HepG2 (cell line): ENCODE measurements around the gene EEF1A2. TPM values are rescaled to one million over a fixed set of nuclear protein-coding genes. Genes with fewer than 3 reads are reported as not detected.

Experiments used
- ATAC-seq: fragments of 200-7000 bp; cut with Tn5 transposase; 3 replicates; pipeline ENCODE4 v1.9.1; 2020; ENCODE audit warnings: mild to moderate bottlenecking, moderate library complexity
- BruUV-seq: library from RNA; stranded (reverse); fragments of 400-500 nt; replicated peaks from 2 replicates; lab custom pipeline; 2021; lab: Mats Ljungman, UMichigan
- CTCF ChIA-PET: fragments of 300-600 bp; formaldehyde crosslinking; extraction: SDS; loops from one replicate; lab custom pipeline; 2021; ENCODE audit warnings: low total read pairs, inconsistent platforms, low intra/inter-chr PET ratio; lab: Yijun Ruan, JAX
- POLR2A ChIA-PET: fragments of 350-600 bp; sonication (Branson Sonifier 250); formaldehyde crosslinking; loops from one replicate; lab custom pipeline; 2020; ENCODE audit warnings: antibody characterized with exemption, inconsistent platforms; lab: Yijun Ruan, JAX
- DNase-seq: peaks from one replicate; pipeline ENCODE4 v3.0.0-alpha.2; 2015; ENCODE audit warnings: low spot score
- FAIRE-seq: peaks from 3 replicates; lab custom pipeline; 2011; peaks lifted over from hg19 to GRCh38; lab: Jason Lieb, UNC
- H2AFZ ChIP-seq: one replicate; pipeline ENCODE4 v1.6.1; 2011; ENCODE audit warnings: low read length, inconsistent platforms
- H3K27ac ChIP-seq: fragments of 300-600 bp; 3 replicates; pipeline ENCODE4 v1.8.0; 2011; ENCODE audit warnings: mixed run types, mild to moderate bottlenecking, mixed read lengths, low read length, inconsistent platforms; ENCODE audit not compliant: insufficient read depth; ENCODE audit errors: extremely low read length
- H3K27me3 ChIP-seq, 2 experiments: fragments of 200-600 bp in 1 of 2; 2 replicates in 1 of 2; 3 replicates in 1 of 2; pipeline versions ENCODE4 v1.6.0 to v1.8.0; 2011; ENCODE audit warnings: low read length in 2 of 2, mild to moderate bottlenecking in 2 of 2, moderate library complexity in 2 of 2, inconsistent platforms in 1 of 2; ENCODE audit not compliant: insufficient read depth in 2 of 2, control insufficient read depth in 1 of 2
- H3K36me3 ChIP-seq, 2 experiments: fragments of 200-600 bp in 1 of 2; replicated peaks in 1 of 2; 2 replicates in 1 of 2; 3 replicates in 1 of 2; pipeline versions ENCODE4 v1.5.1 to v1.8.0; 2011; ENCODE audit warnings: low read length in 2 of 2, inconsistent platforms in 1 of 2; ENCODE audit not compliant: insufficient read depth in 2 of 2, control insufficient read depth in 1 of 2
- H3K4me1 ChIP-seq: 2 replicates; pipeline ENCODE4 v1.5.1; 2012; ENCODE audit warnings: low read length, inconsistent platforms; ENCODE audit not compliant: insufficient read depth
- H3K4me2 ChIP-seq: 2 replicates; pipeline ENCODE4 v1.6.0; 2011; ENCODE audit warnings: low read depth, low read length, inconsistent platforms
- H3K4me3 ChIP-seq, 3 experiments: fragments of 200-600 bp in 1 of 3; sonication (generic), shearing (Covaris generic) in 1 of 3; replicated peaks in 1 of 3; 2 replicates each; pipeline ENCODE4 v1.5.1; 2011 to 2016; ENCODE audit warnings: low read length in 3 of 3, inconsistent platforms in 2 of 3, low read depth in 2 of 3, mild to moderate bottlenecking in 2 of 3, control low read depth in 1 of 3, mixed read lengths in 1 of 3; ENCODE audit not compliant: insufficient read depth in 1 of 3
- H3K79me2 ChIP-seq: one replicate; pipeline ENCODE4 v1.6.1; 2011; ENCODE audit warnings: low read length, inconsistent platforms; ENCODE audit not compliant: insufficient read depth
- H3K9ac ChIP-seq: 2 replicates; pipeline ENCODE4 v1.6.0; 2011; ENCODE audit warnings: mild to moderate bottlenecking, low read depth, low read length, inconsistent platforms; ENCODE audit not compliant: insufficient read depth
- H3K9me3 ChIP-seq: 2 replicates; pipeline ENCODE4 v1.5.1; 2012; ENCODE audit warnings: mild to moderate bottlenecking, low read length
- H4K20me1 ChIP-seq: 2 replicates; pipeline ENCODE4 v1.6.0; 2011; ENCODE audit warnings: inconsistent platforms, mild to moderate bottlenecking, low read length, moderate library complexity; ENCODE audit not compliant: insufficient read depth
- BHLHE40 ChIP-seq: IDR thresholded peaks from 2 replicates; pipeline ENCODE4 v1.6.1; 2011; ENCODE audit warnings: low read length, improper control_type of control experiment
- GFI1 ChIP-seq: sonication (generic); formaldehyde crosslinking; IDR thresholded peaks from 2 replicates; pipeline ENCODE4 v1.5.0; 2020; ENCODE audit warnings: missing genetic modification reagents, mild to moderate bottlenecking, borderline replicate concordance
- HNRNPL ChIP-seq: fragments of 200-400 bp; formaldehyde crosslinking; IDR thresholded peaks from 2 replicates; pipeline ENCODE4 v1.6.1; 2017; ENCODE audit warnings: mild to moderate bottlenecking, low read depth, low read length
- NKX3-1 ChIP-seq: sonication (generic); formaldehyde crosslinking; IDR thresholded peaks from 2 replicates; pipeline ENCODE4 v1.5.0; 2020; ENCODE audit warnings: missing genetic modification reagents
- RBAK ChIP-seq: sonication (generic); formaldehyde crosslinking; IDR thresholded peaks from 2 replicates; pipeline ENCODE4 v1.5.1; 2020; ENCODE audit warnings: mild to moderate bottlenecking, missing genetic modification reagents
- RCOR2 ChIP-seq: IDR thresholded peaks from 2 replicates; pipeline ENCODE4 v1.6.1; 2016; ENCODE audit warnings: missing biosample characterization, missing genetic modification reagents
- SALL2 ChIP-seq: sonication (generic); formaldehyde crosslinking; IDR thresholded peaks from 2 replicates; pipeline ENCODE4 v1.8.1; 2023; ENCODE audit warnings: mild to moderate bottlenecking, missing genetic modification reagents, inconsistent platforms
- SNAI1 ChIP-seq: sonication (generic); formaldehyde crosslinking; IDR thresholded peaks from 2 replicates; pipeline ENCODE4 v1.5.0; 2020; ENCODE audit warnings: mild to moderate bottlenecking, missing genetic modification reagents, borderline replicate concordance
- TRIM22 ChIP-seq: fragments of 450-650 bp; IDR thresholded peaks from 2 replicates; pipeline ENCODE4 v1.6.1; 2017
- ZKSCAN5 ChIP-seq: sonication (generic); formaldehyde crosslinking; IDR thresholded peaks from 2 replicates; pipeline ENCODE4 v1.5.1; 2020; ENCODE audit warnings: mild to moderate bottlenecking, missing genetic modification reagents
- ZNF10 ChIP-seq: sonication (generic); formaldehyde crosslinking; IDR thresholded peaks from 2 replicates; pipeline ENCODE4 v1.4.0; 2020; ENCODE audit warnings: mild to moderate bottlenecking, low read depth, missing genetic modification reagents, borderline replicate concordance
- ZNF124 ChIP-seq: sonication (generic); formaldehyde crosslinking; IDR thresholded peaks from 2 replicates; pipeline ENCODE4 v1.4.0; 2020; ENCODE audit warnings: missing genetic modification reagents
- ZNF543 ChIP-seq: sonication (generic); formaldehyde crosslinking; IDR thresholded peaks from 2 replicates; pipeline ENCODE4 v1.4.0; 2020; ENCODE audit warnings: mild to moderate bottlenecking, missing genetic modification reagents
- ZNF687 ChIP-seq: sonication (generic); formaldehyde crosslinking; IDR thresholded peaks from 2 replicates; pipeline ENCODE4 v1.5.1; 2020; ENCODE audit warnings: mild to moderate bottlenecking, missing genetic modification reagents, moderate library complexity
- WGBS: methylation state at CpG from one replicate; pipeline ENCODE4 v1.1.6; 2017; ENCODE audit warnings: low lambda C conversion rate; 5-methylcytosine and 5-hydroxymethylcytosine counted together
- in situ Hi-C: cut with HindIII; loops from 2 replicates; pipeline ENCODE4 v1.10.0; 2017; ENCODE audit warnings: low pct_unique_long_range_greater_than_20kb; ENCODE audit not compliant: extremely low pct_ligation_motif_present
- intact Hi-C: fragments of 100-400 bp; cut with micrococcal nuclease; formaldehyde crosslinking; loops from one replicate; pipeline ENCODE4 v1.10.0; 2022; ENCODE audit not compliant: unreplicated experiment
- polyA plus RNA-seq, 8 experiments: library from polyadenylated mRNA; depleted of rRNA in 3 of 8; stranded (reverse) in 7 of 8; unstranded in 1 of 8; fragments of >200 nt; fragmentation: Illumina TruSeq in 4 of 8; extraction: Trizol in 4 of 8; gene quantifications; 2 replicates each; pipeline versions ENCODE4 v1.2.1 to v1.2.3, GENCODE V29; 2011 to 2016; ENCODE audit warnings: low read depth in 4 of 8, missing spikeins in 1 of 8, mixed read lengths in 1 of 8; ENCODE audit not compliant: insufficient read depth in 1 of 8
- total RNA-seq, 5 experiments: library from RNA; depleted of rRNA; stranded (reverse); fragments of >200 nt; fragmentation: Illumina TruSeq; extraction: Trizol; gene quantifications; 2 replicates each; pipeline ENCODE4 v1.2.3, GENCODE V29; 2016; ENCODE audit warnings: low read depth in 1 of 5
- TF ChIP-seq, protein P1 (sequence below): sonication (generic); formaldehyde crosslinking; IDR thresholded peaks from 2 replicates; pipeline ENCODE4 v1.5.0; 2020; ENCODE audit warnings: mild to moderate bottlenecking, missing genetic modification reagents

Gene EEF1A2
- total and polyA plus RNA-seq, 2 of the 13 experiments (the other 11 are each of a cell fraction or from before 2014, with no cell fraction given): 0.44 to 0.87 TPM

DNA sequence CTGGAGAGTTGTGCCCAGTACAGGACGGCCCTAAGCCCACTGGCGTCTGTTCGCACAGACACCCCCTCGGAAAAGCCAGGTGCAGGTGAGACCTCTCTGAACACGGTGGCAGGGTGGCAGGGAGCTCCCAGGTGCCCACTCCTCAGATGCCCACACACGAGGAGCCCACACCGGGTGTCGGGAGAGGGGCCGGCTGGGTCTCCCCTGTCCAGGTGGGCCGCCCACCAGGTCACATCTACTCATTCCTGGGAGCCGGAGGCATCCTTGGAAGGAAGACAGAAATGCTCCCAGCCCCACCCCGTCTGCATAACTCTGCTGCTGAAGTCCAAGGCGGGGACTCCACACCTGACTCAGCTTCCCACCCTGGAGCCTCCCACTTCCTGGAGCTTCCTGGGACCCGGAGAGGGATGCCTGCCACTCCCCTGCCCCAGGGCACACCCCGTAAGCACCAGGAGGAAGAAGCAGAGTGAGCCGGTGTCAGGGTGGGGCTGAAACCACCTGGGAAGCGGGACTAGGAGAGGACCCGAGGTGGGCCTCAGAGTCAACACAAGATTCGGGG, 46.2 kb upstream of the EEF1A2 start (continued):
- no peak for TF ChIP-seq SNAI1 (CRISPR knock-in tag)
- no peak for TF ChIP-seq ZNF10
- TF ChIP-seq RBAK (CRISPR knock-in tag): no peak
- no peak for TF ChIP-seq NKX3-1 (CRISPR knock-in tag)

GRCh38 chr20:63544241-63544957, 45.5 kb upstream of the EEF1A2 start:
- Histone ChIP-seq H3K9me3 (no peaks in the 10 kb centered on the region), H3K27ac (no peak overlapping the region), H3K79me2 (no peaks in the 10 kb centered on the region), H4K20me1 (no peaks in the 10 kb centered on the region; the same call in 1 of the 2 replicates), H3K36me3 (no peaks in the 10 kb centered on the region), H3K4me3 (peak overlapping the region in 1 of 3 experiments; percentile 41; a peak in 1 of 6 replicates), H3K27me3 (peaks cover 51 to 92% of the 10 kb centered on the region in 2 experiments), H3K4me2 (peak overlapping the region; percentile 42), H3K4me1 (peaks cover 30% of the 10 kb centered on the region), H2AFZ (no peak overlapping the region), H3K9ac (no peak overlapping the region)
- intact Hi-C loops (no loop called here), in situ Hi-C loops (no loop called here)
- WGBS: 6% methylated on average over 19 of the region's 27 CpGs
- ChIA-PET CTCF (no interaction called here), POLR2A (interaction anchor here (0.8 to 1.2 kb wide), 4 partner anchors 8 to 98 kb away, joined by 3 to 4 read pairs (median 4); partner anchors contain the start of gene HELZ2)
- FAIRE-seq (peak; percentile 32), ATAC-seq (peak; percentile 44), DNase-seq (peak; percentile 39)
- no TSS peak for BruUV-seq
- peak; percentile 50; the same call in 1 of the 2 replicates for TF ChIP-seq RCOR2 (CRISPR knock-in tag)
- peak; percentile 22; the same call in 1 of the 2 replicates for TF ChIP-seq SALL2 (CRISPR knock-in tag)
- TF ChIP-seq ZNF124 (CRISPR knock-in tag): no peak
- TF ChIP-seq GFI1 (CRISPR knock-in tag): no peak
- TF ChIP-seq ZKSCAN5: no peak
- peak; percentile 76 for TF ChIP-seq ZNF687
- TF ChIP-seq ZNF543 (CRISPR knock-in tag): 0 out of 2 replicates have a peak, but pooled peaks have one; percentile 65
- no peak for TF ChIP-seq BHLHE40
- TF ChIP-seq TRIM22: no peak
- TF ChIP-seq, protein P1, sequence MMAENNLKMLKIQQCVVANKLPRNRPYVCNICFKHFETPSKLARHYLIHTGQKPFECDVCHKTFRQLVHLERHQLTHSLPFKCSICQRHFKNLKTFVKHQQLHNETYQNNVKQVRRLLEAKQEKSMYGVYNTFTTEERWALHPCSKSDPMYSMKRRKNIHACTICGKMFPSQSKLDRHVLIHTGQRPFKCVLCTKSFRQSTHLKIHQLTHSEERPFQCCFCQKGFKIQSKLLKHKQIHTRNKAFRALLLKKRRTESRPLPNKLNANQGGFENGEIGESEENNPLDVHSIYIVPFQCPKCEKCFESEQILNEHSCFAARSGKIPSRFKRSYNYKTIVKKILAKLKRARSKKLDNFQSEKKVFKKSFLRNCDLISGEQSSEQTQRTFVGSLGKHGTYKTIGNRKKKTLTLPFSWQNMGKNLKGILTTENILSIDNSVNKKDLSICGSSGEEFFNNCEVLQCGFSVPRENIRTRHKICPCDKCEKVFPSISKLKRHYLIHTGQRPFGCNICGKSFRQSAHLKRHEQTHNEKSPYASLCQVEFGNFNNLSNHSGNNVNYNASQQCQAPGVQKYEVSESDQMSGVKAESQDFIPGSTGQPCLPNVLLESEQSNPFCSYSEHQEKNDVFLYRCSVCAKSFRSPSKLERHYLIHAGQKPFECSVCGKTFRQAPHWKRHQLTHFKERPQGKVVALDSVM: no peak
- TF ChIP-seq HNRNPL: peak; percentile 62; the same call in 1 of the 2 replicates
